Frontal cortex (tissue), 4 donors: ENCODE results near the gene FKBP9. TPM values are rescaled to one million over a fixed set of nuclear protein-coding genes. Genes with fewer than 3 reads are reported as not detected.
"Not testable (repeated sequence)": the region's sequence is repeated elsewhere in the genome, so short reads cannot be mapped to it uniquely, and the experiment has no call there.

Source experiments
- DNase-seq, 2 donors: peaks; one replicate each; pipeline ENCODE4 v3.0.0; 2012; ENCODE audit warnings: low spot score in 2 of 2
- FAIRE-seq: peaks from 2 replicates; lab custom pipeline; 2012; peaks lifted over from hg19 to GRCh38; lab: Jason Lieb, UNC
- total RNA-seq: library from RNA; depleted of rRNA; stranded (reverse); fragments of >200 nt; gene quantifications from one replicate; pipeline ENCODE4 v1.2.3, GENCODE V29; 2014
- donor health status: control.
- donor health status: control.
- donor health status: control.

FKBP9 gene
- total RNA-seq, 1 donor from 2014 or later, result 42.8 TPM

DNA sequence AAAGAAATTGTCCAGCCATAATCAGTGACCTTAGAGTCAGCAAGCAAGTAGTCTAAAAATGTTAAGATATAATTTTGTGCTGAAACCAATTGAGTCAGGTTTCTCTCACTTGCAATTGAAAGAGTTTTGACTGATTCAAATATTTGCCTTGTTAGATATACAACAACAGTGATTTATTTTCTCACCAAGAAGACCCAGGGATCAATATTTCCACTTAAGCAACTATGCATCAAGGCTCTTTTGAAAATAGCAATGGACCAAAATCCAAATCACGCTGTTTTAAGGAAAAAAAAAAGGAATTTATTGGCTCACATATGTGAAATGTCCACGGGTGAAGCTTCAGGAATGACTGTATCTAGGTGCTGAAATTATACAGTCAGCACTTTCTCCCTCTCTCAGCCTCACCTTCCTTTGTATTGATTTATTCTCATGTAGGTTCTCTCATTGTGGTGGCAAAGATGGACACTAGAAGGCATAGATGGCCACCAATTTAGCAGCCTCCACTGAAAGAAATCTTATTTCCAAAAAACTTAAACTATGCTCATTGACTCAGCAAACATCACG is 9.7 kb upstream of the FKBP9 start:
- FAIRE-seq (no peak), DNase-seq (no peak)

DNA sequence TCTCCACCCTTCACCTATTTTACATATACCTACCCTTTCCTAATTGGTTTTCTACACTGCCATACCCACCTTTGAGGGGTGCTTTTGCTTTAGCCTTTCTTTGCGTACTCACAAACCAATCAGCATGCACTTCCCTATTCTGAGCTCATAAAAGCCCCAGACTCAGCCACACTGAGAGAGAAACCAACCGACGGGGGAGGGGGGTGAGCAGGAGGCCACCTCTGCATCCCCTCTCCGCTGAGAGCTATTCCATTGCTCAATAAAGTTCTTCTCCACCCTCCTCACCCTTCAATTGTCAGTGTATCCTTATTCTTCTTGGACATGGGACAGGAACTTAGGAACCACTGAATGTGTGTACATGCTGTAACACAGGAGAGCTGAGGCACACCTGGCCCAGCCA is 9.0 kb upstream of the FKBP9 start:
- FAIRE-seq, result no peak
- no peak for DNase-seq

GRCh38 chr7:32952876-32953275 is 4.4 kb upstream of the FKBP9 start:
- no peak for DNase-seq
- no peak for FAIRE-seq

- FAIRE-seq (no peak), DNase-seq (peak in 1 of 2 donors; percentile 38)
These were observed 1.1 kb downstream of the FKBP9 start for GRCh38 chr7:32958046-32959025.

DNA sequence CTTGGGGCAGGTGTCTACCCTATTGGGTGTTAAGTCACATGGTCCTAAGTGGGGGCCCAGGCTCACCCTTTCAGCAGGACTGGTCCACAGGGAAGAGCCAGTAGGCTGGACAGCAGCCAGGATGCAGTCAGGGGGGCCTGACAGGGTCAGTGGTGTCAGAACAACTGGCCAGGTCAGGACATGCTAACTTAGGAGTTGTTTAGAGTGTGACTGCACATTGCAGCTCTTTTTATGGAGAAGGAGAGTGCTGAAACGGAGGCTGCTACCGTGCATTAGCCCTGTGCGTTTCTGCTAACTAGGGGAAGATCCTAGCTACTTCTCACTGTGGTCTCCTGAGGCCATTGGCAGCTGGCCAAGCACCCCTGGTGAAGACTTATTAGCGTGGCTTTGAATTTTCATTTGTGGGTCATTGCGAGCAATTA is 6.7 kb downstream of the FKBP9 start:
- FAIRE-seq, DNase-seq: not testable (repeated sequence)

DNA sequence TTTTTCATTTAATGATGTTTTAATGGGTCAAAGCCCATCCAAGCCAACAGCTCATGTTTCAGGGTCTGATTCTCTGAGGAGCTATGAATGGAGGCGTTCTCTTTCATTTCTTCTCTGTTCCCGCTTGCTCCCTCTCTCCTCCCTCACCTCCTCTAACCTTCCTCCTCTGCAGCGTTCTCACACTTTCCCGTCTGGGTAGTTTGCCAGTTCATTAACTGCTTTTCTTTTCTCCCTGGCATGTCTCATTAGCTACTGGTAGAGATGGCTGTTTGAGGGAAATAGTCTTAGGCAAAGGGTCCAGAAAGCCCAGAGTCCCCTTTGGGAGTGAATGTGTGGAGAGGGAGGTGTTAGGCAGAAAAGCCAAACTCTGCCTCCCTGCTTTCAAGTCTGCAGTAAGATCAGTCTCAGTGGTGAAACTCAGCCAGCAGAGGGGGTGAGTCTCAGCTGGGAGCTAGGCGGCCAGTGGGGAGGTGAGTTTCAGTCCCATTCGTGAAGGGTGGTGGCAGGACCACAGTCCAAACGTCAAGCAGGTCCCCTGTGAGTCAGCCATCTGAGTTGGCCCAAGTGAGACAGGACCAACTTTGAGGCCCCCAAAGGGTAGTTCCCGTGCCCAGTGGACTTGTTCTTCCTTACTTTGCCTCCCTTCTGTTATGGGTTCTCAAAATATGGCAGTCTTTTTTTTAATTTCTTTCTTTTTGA is 7.4 kb downstream of the FKBP9 start:
- not testable (repeated sequence) for DNase-seq, FAIRE-seq

- not testable (repeated sequence) for DNase-seq, FAIRE-seq
These were observed 9.4 kb downstream of the FKBP9 start for GRCh38 chr7:32966489-32967267.

- not testable (repeated sequence) for FAIRE-seq
These were observed 10.0 kb downstream of the FKBP9 start for GRCh38 chr7:32967268-32967582.

GRCh38 chr7:32971967-32972366 is 14.7 kb downstream of the FKBP9 start:
- DNase-seq, FAIRE-seq: not testable (repeated sequence)

More at GRCh38 chr7:32967268-32967582, 10.0 kb downstream of the FKBP9 start:
- not testable (repeated sequence) for DNase-seq

GRCh38 chr7:32977159-32977558 is 19.9 kb downstream of the FKBP9 start:
- not testable (repeated sequence) for FAIRE-seq, DNase-seq

DNA sequence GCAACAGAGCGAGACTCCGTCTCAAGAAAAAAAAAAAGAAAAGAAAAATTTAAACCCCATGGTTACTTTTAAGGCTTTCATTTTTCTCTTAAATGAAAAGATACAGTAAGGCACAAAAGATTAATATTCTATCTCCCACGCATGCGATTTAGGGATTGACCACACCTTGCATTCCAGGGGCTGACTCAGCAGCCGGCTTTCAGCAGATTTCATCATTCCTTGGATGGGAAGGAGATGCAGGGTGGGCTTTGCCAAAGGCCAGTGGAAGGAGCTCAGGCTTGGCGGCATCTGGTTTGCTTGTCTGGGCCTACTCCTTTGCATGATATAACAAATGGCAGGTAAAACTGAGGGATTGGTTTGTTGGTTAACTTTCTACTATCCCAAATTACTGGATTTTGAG is 22.0 kb downstream of the FKBP9 start:
- not testable (repeated sequence) for FAIRE-seq, DNase-seq

DNA sequence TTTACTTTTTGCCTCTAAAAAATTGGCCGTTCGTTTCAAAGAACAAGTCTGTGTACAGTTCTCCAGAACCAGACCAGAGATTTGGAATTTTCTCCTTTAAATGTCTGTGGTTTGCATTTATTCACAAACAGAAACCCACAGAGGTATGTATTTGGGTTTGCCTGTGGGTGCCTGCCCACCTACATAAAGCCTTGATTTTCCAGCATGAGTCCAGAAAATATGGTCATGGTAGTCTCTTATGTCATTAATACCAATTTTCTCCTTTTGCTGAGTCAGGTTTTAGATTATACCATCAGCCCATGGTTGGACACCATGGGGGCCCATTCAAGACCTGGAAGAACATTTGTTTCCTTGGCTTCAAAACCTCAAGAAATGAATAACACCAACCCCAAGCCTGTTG is 22.7 kb downstream of the FKBP9 start:
- FAIRE-seq, DNase-seq: not testable (repeated sequence)

DNA sequence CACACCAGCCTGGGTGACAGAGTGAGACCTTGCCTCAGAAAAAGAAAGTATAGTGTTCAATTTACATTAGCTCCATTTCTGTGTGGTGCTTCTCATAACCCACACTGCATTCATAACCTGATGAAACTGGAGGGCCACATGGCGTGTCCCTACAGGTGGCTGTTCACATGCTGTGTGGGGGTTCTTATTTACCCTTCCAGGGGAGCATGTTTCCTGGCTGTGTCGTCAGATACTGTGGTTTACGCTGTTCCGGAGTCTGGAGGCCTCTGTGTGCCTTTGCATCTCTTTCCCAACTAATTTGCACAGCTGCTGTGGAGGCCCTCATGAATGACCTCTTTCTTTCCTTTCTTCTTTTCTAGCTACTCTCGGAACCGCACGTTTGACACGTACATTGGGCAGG is 30.9 kb downstream of the FKBP9 start:
- DNase-seq, FAIRE-seq: not testable (repeated sequence)

- DNase-seq, FAIRE-seq: not testable (repeated sequence)
These were observed 33.9 kb downstream of the FKBP9 start for GRCh38 chr7:32991068-32991585.

- DNase-seq, FAIRE-seq: not testable (repeated sequence)
These were observed 34.9 kb downstream of the FKBP9 start for GRCh38 chr7:32991975-32992700.

DNA sequence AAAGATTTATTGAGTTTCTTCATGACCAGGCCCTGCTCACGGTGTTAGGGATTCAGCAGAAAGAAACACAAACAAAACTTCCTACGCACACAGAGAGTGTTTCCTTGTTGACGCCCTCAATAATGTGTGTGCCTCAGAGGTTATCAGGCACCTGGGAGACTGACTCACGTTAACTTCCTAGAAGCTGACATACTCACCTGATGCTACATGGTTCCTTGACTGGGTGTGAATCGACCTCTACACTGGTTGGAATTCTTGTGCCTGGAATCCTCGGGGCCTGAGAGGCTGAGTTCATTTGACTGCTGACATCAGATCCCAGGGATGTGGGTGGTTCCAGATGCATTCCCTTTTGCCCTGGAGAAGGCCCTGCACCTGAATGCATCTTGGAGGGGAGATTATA is 35.5 kb downstream of the FKBP9 start:
- not testable (repeated sequence) for FAIRE-seq, DNase-seq

GRCh38 chr7:32997956-32998355 is 40.7 kb downstream of the FKBP9 start:
- FAIRE-seq, DNase-seq: not testable (repeated sequence)

DNA sequence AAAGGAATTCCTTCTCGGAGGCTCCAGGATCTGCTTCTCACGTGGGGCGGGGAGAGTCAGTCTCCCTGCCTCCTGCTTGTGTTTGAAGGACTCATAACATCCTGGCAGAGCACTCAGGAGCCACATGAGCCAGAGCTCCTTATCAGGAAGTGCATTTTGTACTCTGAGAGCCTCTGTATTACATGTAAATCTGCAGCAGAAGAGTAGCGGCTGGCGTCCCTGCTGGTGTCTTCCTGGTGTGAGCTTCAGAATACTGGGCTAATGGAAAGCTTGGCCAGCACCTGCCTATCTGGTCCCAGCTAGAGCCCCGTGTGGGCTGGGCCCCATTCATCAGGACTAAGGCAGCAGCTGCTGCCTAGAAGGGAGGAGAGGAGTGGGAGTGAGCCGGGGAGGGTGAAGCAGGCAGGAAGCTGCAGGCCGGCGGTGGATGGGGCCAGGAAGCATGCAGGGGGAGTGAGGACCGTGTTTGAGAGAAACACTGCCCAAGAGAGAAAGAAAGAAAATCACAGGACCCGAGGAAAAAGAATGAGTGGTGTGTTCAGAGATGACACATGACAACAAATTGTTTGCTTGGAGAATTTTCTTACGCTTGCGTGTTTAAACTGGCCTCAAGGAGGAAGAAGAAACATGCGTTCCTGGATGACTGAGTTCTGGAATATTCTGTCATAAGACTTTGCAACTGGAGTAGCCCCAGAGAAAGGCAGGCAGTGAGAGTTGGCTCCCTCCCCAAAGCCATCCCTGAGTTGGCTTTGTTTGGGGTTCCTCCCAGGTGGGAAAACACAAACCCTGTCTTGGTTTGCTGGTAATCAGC is 41.3 kb downstream of the FKBP9 start:
- DNase-seq, FAIRE-seq: not testable (repeated sequence)
